Activated naive CD8-positive, alpha-beta T cell treated with anti-CD3 and anti-CD28 coated beads, Interleukin-2, amount 50 U/mL, for 24 hours (primary cell): Measurements from ENCODE around the gene NEO1.

Experiments used
- ATAC-seq: fragments of 150-1000 bp; cut with Tn5 transposase; one replicate; pipeline ENCODE4 v1.10.0; 2021
- DNase-seq: peaks from one replicate; pipeline ENCODE4 v3.0.0; 2021
- H3K27ac Mint-ChIP-seq: one replicate; pipeline ENCODE4 v1.8.0; 2021; ENCODE audit warnings: mild to moderate bottlenecking, mixed read lengths
- H3K27me3 Mint-ChIP-seq: one replicate; pipeline ENCODE4 v1.8.0; 2021; ENCODE audit warnings: mixed read lengths
- H3K36me3 Mint-ChIP-seq: one replicate; pipeline ENCODE4 v1.8.0; 2021; ENCODE audit warnings: low read depth, mixed read lengths
- H3K4me1 Mint-ChIP-seq: one replicate; pipeline ENCODE4 v1.8.0; 2021; ENCODE audit warnings: mixed read lengths
- H3K4me3 Mint-ChIP-seq: one replicate; pipeline ENCODE4 v1.8.0; 2021; ENCODE audit warnings: mild to moderate bottlenecking, moderate library complexity, mixed read lengths
- H3K9me3 Mint-ChIP-seq: one replicate; pipeline ENCODE4 v1.8.0; 2021; ENCODE audit warnings: mixed read lengths

The NEO1 gene

DNA sequence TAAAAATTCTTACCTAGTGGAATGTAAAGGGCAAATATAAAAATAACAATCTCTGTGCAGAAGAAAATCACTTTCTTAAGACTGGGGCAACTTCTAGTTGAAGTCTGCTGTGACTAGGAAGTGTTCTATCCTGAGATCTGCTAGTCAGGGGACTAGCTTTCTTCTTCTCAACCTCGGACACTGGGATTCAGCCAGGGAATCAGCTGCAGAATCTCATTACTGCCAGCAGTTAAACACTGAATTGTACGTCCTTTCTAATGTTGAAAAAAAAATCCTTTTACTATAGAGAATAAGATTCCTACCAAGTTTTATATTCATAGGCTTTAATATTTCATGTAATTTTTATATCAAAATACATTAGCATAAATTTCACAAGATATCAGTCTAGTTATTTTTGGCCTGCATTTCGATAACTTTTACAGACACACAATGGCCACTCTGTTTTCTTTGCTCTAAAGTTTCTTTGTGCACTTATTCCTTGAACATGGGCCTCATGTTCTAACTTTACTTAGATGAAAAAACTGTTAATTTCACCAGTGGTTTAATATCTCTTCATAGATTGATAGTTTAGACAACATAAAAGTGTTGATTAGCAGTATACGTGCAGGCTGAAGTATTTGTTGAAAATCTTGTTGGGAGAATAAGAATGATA is 2.6 kb upstream of the NEO1 start:
- Mint-ChIP-seq H3K4me1 (peaks cover 11% of the 10 kb centered on the region), H3K36me3 (no peaks in the 10 kb centered on the region), H3K4me3 (no peak overlapping the region), H3K9me3 (no peaks in the 10 kb centered on the region), H3K27ac (no peak overlapping the region), H3K27me3 (peaks cover 26% of the 10 kb centered on the region)
- ATAC-seq: no peak
- no peak for DNase-seq

DNA sequence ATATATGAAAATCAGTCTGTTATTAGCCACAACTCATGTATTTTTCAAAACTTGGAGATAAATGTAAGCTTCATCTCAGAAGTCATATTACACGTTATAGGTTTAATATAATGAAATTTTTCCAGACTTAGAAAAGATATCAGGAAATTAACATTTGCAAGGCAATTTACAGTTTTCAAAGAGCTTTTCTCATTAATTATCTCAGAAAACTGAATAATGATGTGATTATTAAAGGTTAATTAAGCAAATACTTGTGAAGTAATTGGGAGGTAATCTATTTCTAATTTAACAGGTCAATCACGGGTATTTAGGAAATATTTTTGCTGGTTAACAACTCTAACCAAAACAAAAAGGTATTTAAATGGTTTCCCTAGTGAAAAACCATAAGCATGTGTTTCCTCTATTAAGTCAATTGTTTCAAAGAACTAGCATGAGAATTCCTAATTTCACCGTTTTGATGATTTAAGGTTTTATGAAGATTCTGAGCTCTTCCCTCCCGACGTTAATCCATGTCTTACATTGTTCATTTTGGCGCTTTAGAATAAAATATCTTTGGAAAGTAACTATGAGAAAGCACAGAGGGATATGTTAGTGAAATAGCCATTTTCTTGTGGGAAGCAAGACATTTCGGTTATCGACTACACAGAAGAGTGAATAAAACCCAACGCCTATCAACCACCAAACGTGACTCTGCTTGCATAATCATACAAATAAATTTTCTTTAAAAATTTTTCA is 1.5 kb upstream of the NEO1 start:
- H3K27me3 Mint-ChIP-seq: peaks cover 26% of the 10 kb centered on the region
- DNase-seq: no peak
- no peaks in the 10 kb centered on the region for H3K9me3 Mint-ChIP-seq
- peak overlapping the region; percentile 64 for H3K4me3 Mint-ChIP-seq
- no peaks in the 10 kb centered on the region for H3K36me3 Mint-ChIP-seq
- no peak overlapping the region for H3K27ac Mint-ChIP-seq
- peaks cover 11% of the 10 kb centered on the region for H3K4me1 Mint-ChIP-seq
- ATAC-seq: no peak

DNA sequence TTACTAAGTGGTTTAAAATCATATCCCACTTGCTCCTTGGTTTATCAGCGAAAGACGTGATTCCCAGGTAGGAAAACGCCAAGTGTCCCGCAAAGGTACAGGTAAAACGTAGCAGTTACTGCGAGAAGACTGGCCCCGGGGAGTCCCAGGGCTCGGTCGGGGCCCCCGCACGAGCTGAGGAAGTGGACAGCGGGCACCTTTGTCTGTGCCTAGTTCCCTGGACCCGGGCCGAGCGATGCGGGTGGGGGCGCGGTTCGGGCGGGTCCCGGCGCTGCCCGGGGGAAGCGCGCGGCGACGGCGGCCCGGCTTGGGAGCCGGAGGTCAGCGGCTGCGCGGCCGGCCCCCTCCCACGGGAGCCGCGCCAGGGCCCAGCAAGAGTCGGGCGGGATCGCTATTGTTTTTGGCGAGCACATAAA is 864 bp upstream of the NEO1 start:
- no peaks in the 10 kb centered on the region for H3K36me3 Mint-ChIP-seq
- ATAC-seq: no peak
- peak; percentile 12 for DNase-seq

DNA sequence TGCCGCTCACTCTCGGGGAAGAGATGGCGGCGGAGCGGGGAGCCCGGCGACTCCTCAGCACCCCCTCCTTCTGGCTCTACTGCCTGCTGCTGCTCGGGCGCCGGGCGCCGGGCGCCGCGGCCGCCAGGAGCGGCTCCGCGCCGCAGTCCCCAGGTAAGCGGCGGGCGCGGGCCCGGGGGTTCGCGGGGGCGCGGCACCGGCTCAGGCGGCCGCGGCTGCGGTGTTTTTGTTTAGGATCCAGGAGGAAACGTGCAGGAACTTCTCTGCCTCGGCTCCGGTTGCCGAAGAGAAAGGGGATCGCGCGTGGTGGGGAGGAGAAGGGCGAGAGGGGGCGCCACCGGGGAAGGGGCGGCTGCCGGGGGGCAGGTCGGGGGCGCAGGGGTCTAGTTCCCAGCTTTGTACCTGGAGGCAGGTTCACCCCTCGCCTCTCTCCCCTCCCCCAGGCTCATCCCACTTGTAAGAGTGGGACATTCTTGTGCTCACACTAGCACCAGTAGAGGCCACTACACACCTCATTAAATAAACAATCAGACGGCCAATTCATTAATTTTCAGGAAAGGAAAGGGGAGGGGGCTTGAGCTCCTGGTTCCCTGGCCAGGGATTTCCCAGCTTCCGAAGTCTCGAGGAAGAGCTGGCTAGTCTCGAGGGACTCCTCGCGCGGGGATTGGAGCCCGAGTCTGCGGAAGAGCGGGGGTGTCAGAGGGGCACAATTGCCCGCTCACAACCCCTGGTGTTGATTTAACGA is 562 bp downstream of the NEO1 start:
- H3K27ac Mint-ChIP-seq: peak overlapping the region; percentile 34
- no peaks in the 10 kb centered on the region for H3K36me3 Mint-ChIP-seq
- H3K27me3 Mint-ChIP-seq: peaks cover 22% of the 10 kb centered on the region
- H3K4me3 Mint-ChIP-seq: peak overlapping the region; percentile 80
- peaks cover 11% of the 10 kb centered on the region for H3K4me1 Mint-ChIP-seq
- H3K9me3 Mint-ChIP-seq: no peaks in the 10 kb centered on the region
- ATAC-seq (peak; percentile 24), DNase-seq (peak; percentile 16)

More for the DNA sequence above, 864 bp upstream of the NEO1 start:
- H3K4me1 Mint-ChIP-seq: peaks cover 11% of the 10 kb centered on the region
- H3K27ac Mint-ChIP-seq: no peak overlapping the region
- no peaks in the 10 kb centered on the region for H3K9me3 Mint-ChIP-seq
- peak overlapping the region; percentile 64 for H3K4me3 Mint-ChIP-seq
- H3K27me3 Mint-ChIP-seq: peaks cover 25% of the 10 kb centered on the region

DNA sequence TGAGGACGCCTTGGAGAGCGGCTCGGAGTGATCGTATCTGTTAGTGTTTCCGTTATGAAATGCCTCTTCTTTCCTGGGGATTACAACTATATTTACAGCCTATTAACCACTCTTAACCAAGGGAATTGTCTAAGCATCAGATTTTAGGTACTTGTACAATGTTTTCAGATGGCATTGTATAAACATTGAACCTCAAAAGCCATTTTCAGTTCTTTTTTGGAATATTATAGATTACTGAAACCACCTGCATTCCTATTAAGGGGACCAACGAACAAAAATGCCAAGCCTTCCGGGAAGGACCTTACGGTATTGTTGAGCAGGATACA is 1.1 kb downstream of the NEO1 start:
- Mint-ChIP-seq H3K9me3 (no peaks in the 10 kb centered on the region), H3K27ac (no peak overlapping the region), H3K4me1 (peaks cover 11% of the 10 kb centered on the region), H3K4me3 (peak overlapping the region; percentile 80), H3K36me3 (no peaks in the 10 kb centered on the region), H3K27me3 (peaks cover 22% of the 10 kb centered on the region)
- DNase-seq (no peak), ATAC-seq (no peak)

DNA sequence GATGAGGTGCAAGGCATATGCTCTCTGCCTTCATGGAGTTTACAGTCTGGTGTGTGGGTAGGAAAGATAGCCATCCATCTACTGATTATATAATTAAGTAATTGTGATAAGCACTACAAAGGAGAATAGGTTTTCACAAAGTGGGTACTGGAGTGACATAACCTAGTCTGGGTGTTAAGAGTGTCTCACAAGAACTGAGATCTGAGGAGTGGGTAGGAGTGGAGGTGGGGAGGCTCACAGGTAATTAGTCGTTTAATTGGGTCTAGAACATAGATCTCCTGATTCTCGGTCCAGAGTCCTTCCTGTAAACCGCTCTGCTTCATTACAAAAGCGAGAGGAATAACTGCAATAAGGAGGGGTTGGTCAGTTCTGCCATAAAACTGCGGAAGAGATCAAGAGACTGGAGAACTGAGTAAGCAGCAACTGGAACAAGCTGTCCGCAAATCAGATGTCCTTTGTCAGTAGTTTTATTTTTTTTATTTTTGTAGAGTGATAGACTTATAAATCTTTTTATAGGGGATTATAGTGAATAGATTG is 2.2 kb downstream of the NEO1 start:
- Mint-ChIP-seq H3K27me3 (peaks cover 21% of the 10 kb centered on the region), H3K4me1 (peaks cover 11% of the 10 kb centered on the region), H3K36me3 (no peaks in the 10 kb centered on the region), H3K4me3 (no peak overlapping the region), H3K27ac (no peak overlapping the region), H3K9me3 (no peaks in the 10 kb centered on the region)
- ATAC-seq: no peak
- DNase-seq: no peak

DNA sequence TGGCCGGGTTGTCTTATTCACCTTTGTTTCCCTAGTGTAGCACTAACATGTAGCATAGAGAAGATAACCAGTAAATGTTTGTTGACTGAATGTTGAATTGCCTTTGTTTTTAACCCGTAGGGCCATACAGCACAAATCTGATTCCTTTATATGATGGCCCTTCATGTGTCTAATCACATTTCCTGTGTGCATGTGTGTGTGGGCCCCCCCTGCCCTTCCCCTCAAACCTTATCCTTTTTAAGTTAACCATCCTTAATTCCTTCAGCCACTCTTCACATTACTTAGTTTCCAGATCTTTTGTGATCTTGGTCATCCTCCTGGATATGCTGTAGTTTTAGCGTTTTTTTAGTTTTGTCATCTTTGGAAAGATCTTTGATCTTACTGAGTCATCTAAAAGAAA is 4.2 kb downstream of the NEO1 start:
- ATAC-seq: no peak
- H3K27ac Mint-ChIP-seq: no peak overlapping the region
- peaks cover 19% of the 10 kb centered on the region for H3K27me3 Mint-ChIP-seq
- peaks cover 6% of the 10 kb centered on the region for H3K4me1 Mint-ChIP-seq
- no peak for DNase-seq
- no peaks in the 10 kb centered on the region for H3K36me3 Mint-ChIP-seq
- H3K4me3 Mint-ChIP-seq: no peak overlapping the region
- H3K9me3 Mint-ChIP-seq: no peaks in the 10 kb centered on the region

DNA sequence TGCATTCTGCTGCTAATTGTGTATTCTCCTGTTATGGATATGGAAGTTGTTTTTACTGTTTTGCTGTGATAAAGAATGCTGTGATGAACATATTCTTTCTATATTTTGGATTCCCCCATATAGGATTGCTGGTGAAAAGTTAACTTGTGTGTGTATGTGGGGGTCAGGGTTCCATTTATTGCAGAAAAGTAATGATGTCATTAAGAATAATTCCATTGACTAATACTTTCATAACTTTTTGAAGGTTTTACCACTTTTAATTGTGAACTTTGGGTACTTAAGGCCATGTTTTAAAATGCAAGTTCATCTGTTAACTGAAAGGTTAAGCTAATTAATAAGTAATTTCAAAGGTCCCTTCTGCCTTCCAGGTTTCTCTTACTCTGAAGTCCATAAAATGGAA is 6.2 kb downstream of the NEO1 start:
- Mint-ChIP-seq H3K27ac (no peak overlapping the region), H3K36me3 (no peaks in the 10 kb centered on the region), H3K4me3 (no peak overlapping the region), H3K27me3 (peaks cover 18% of the 10 kb centered on the region), H3K9me3 (no peaks in the 10 kb centered on the region), H3K4me1 (peaks cover 1% of the 10 kb centered on the region)
- ATAC-seq (no peak), DNase-seq (no peak)

DNA sequence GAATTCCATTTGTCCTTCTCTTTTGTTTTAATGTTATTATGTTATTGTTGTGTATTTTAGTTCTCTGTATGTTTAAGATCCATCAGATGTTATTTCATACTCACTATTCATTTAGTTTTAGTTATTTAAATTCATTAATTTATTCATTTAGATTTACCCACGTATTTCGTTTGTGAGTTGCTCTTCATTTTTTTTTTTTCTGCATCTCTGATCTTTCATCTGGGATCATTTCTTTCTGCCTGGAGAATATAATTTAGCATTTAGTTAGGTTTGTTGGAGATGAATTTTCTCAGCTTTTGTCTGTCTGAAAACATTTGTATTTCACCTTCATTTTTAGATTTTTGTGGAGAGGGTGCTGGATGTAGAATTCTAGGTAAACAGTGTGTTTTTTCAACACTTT is 12.9 kb downstream of the NEO1 start:
- Mint-ChIP-seq H3K4me1 (no peaks in the 10 kb centered on the region), H3K9me3 (no peaks in the 10 kb centered on the region), H3K4me3 (no peak overlapping the region), H3K27ac (no peak overlapping the region), H3K27me3 (peaks cover 24% of the 10 kb centered on the region), H3K36me3 (no peaks in the 10 kb centered on the region)
- no peak for ATAC-seq
- no peak for DNase-seq

DNA sequence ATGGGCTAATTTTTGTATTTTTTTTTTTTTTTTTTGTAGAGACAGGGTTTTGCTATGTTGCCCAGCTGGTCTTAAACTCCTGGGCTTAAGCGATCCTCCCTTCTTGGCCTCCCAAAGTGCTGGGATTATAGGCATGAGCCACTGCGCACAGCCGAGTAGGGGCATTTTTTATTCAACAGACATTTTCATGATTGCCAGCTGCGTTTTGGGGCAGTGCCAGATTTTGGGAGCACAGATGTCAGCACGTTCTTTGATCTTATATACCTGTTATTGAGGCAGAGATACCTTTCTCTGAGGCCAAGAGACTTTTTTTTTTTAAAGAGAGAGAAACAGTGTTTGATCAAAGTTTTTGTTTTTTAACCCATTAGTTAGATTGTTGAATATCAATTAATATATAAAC is 16.8 kb downstream of the NEO1 start:
- no peaks in the 10 kb centered on the region for H3K9me3 Mint-ChIP-seq
- no peak overlapping the region for H3K4me3 Mint-ChIP-seq
- H3K27me3 Mint-ChIP-seq: peaks cover 12% of the 10 kb centered on the region
- no peaks in the 10 kb centered on the region for H3K36me3 Mint-ChIP-seq
- no peak overlapping the region for H3K27ac Mint-ChIP-seq
- DNase-seq: no peak
- no peak for ATAC-seq
- no peaks in the 10 kb centered on the region for H3K4me1 Mint-ChIP-seq

DNA sequence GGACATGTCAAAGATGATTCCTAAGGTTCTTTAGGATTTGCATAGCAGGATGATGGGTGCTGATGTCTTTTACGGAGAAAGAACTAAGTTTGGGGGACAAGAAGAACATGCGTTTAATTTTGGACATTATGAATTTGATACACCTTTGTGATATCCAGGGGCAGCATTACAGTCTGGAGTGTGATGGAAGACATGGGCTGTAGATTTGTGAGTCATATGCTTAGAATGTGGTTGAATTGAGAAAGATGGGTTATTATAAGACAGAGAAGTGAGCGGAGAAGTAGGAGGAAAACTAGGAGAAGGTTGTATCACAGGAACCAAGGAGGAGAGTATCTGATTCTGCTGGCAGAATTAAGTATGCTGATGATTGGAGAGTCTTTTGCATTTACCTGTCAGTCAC is 20.6 kb downstream of the NEO1 start:
- H3K27me3 Mint-ChIP-seq: peaks cover 4% of the 10 kb centered on the region

DNA sequence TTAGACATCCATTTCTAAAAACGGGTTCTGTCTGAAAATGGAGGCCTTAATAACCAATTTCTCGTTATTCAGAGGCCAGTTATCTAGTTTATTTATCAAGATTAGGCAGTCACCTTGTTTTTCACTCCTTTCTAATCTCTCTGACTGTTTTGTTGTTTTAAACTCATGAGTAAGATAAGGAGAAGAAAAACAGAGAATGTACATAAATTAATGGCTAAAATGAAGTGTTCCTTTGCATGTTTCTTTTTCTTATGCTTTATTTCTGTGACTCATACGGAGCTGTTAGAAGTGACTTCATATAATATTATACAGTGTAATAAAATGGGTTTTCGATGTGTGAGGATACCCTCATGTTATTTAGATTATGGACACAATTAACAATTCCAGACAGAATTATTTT is 22.0 kb downstream of the NEO1 start:
- H3K4me1 Mint-ChIP-seq: no peaks in the 10 kb centered on the region
- no peaks in the 10 kb centered on the region for H3K36me3 Mint-ChIP-seq
- no peak overlapping the region for H3K27ac Mint-ChIP-seq
- ATAC-seq (no peak), DNase-seq (no peak)
- peaks cover 4% of the 10 kb centered on the region for H3K27me3 Mint-ChIP-seq
- no peak overlapping the region for H3K4me3 Mint-ChIP-seq
- no peaks in the 10 kb centered on the region for H3K9me3 Mint-ChIP-seq

More for the DNA sequence above, 20.6 kb downstream of the NEO1 start:
- no peak overlapping the region for H3K27ac Mint-ChIP-seq
- no peaks in the 10 kb centered on the region for H3K36me3 Mint-ChIP-seq
- ATAC-seq (no peak), DNase-seq (no peak)
- no peaks in the 10 kb centered on the region for H3K4me1 Mint-ChIP-seq
- no peak overlapping the region for H3K4me3 Mint-ChIP-seq
- H3K9me3 Mint-ChIP-seq: no peaks in the 10 kb centered on the region

DNA sequence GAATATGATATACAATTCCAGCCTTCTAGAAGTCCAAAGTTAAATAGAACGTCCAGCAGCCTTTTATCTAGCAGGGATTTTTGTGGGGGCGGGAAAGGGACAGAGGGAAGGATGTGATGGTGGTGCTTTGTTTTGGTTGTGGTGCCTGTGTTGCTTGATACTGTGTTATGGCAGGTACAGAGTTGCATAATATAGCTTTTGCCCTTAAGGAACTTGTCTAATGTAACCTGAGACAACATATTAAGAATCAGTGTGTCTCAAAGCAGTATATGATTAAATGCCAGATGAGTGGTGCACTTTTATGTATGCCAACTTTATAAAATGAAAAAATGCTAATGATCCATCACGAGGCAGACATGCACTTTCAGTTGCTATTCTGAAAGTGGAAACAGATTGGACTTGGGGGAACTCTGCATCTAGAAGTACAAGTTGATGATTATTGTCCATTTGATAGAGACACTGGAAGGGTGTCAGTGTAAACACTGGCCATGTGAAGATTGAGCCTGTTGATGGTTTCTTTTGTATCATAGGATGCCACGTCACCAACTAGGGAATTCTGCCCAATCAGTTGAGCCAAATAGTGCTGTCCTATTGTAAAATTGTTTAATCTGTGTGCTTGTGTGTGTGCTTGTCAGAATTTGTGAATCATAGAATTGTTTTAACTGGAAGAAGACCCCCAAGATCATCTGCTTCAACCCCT is 23.0 kb downstream of the NEO1 start:
- Mint-ChIP-seq H3K4me1 (no peaks in the 10 kb centered on the region), H3K4me3 (no peak overlapping the region), H3K27me3 (peaks cover 4% of the 10 kb centered on the region), H3K36me3 (no peaks in the 10 kb centered on the region), H3K27ac (no peak overlapping the region), H3K9me3 (no peaks in the 10 kb centered on the region)
- ATAC-seq (no peak), DNase-seq (no peak)

DNA sequence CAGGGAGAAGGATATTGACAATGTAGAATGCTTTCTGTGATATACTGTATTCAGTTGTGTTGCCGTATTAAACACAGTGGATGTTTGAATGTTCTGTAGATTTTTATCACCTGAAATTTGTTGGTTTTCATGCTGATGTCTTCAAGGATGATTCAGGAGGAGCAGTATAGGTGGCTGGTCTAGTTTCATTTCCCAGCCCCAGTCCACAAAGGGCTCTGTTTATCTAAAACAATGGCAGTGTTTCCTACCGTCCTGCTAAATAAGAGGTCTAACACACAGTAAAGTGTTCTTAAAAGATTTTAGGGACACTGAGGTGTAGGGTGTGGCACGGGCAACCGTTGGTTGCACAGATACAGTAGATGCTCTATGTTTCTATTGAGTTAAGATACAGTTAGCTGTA is 26.0 kb downstream of the NEO1 start:
- Mint-ChIP-seq H3K27me3 (peaks cover 5% of the 10 kb centered on the region), H3K4me1 (no peaks in the 10 kb centered on the region), H3K36me3 (no peaks in the 10 kb centered on the region), H3K9me3 (no peaks in the 10 kb centered on the region), H3K27ac (no peak overlapping the region), H3K4me3 (no peak overlapping the region)
- ATAC-seq: no peak
- DNase-seq: no peak
